ENCODE results near the gene NPVF. TPM values are rescaled to one million over a fixed set of nuclear protein-coding genes. Genes with fewer than 3 reads are reported as not detected.

Gene NPVF
- total RNA-seq, 5 donors from 2014 or later (not counting 1 experiment from before 2014, with no cell fraction given): not detected

- POLR2A ChIA-PET: interaction anchor here in 1 of 2 donors (0.5 kb wide), 2 partner anchors 471 to 1984 kb away, joined by 3 to 4 read pairs; no protein-coding TSS in a partner anchor
Observed at GRCh38 chr7:25249772-25250171, 21.5 kb upstream of the NPVF start.

GRCh38 chr7:25246306-25246705, 18.0 kb upstream of the NPVF start:
- H3K27me3 ChIP-seq (replicated peaks in 1 of 2; ENCODE audit: control insufficient read depth in 2 of 2, extremely low read depth in 1 of 2, insufficient read depth in 2 of 2, low read length in 1 of 2): no peaks in the 10 kb centered on the region
- H3K4me1 ChIP-seq (ENCODE audit: control insufficient read depth in 1 of 2, extremely low read depth in 1 of 2, insufficient read depth in 2 of 2, low read length in 2 of 2): no peaks in the 10 kb centered on the region
- ATAC-seq (replicated peaks in 1 of 4): no peak
- H3K36me3 ChIP-seq (ENCODE audit: control insufficient read depth in 2 of 2, extremely low read depth in 1 of 2, insufficient read depth in 1 of 2, low read length in 1 of 2): no peaks in the 10 kb centered on the region
- no peak overlapping the region for H3K27ac Mint-ChIP-seq
- H3K9me3 ChIP-seq: no peaks in the 10 kb centered on the region
- no peak overlapping the region for H3K27ac ChIP-seq (ENCODE audit: low read length)
- 100% methylated on average over 1 of the region's 1 CpG for WGBS (ENCODE audit: insufficient coverage)
- H3K36me3 Mint-ChIP-seq: no peaks in the 10 kb centered on the region
- H3K9me3 Mint-ChIP-seq: no peaks in the 10 kb centered on the region
- H3K4me3 ChIP-seq (ENCODE audit: control insufficient read depth in 1 of 2, extremely low read depth in 1 of 2, low read length in 1 of 2): no peak overlapping the region
- DNase-seq: no peak
- no peak overlapping the region for H3K4me3 Mint-ChIP-seq
- peaks cover 14 to 17% of the 10 kb centered on the region in 2 donors for H3K27me3 Mint-ChIP-seq
- CTCF ChIA-PET: interaction anchor here in 1 of 2 donors (0.9 to 1.0 kb wide), 2 partner anchors 9 to 29 kb away, joined by 3 read pairs; no protein-coding TSS in a partner anchor
- H3K4me1 Mint-ChIP-seq: no peaks in the 10 kb centered on the region
- POLR2A ChIA-PET: interaction anchor here in 1 of 2 donors (0.5 kb wide), 1 partner anchor 13 kb away, joined by 3 read pairs; no protein-coding TSS in a partner anchor

More at GRCh38 chr7:25249772-25250171, 21.5 kb upstream of the NPVF start:
- no peaks in the 10 kb centered on the region for H3K36me3 Mint-ChIP-seq
- H3K9me3 ChIP-seq: no peaks in the 10 kb centered on the region
- H3K4me3 ChIP-seq (ENCODE audit: control insufficient read depth in 1 of 2, extremely low read depth in 1 of 2, low read length in 1 of 2): no peak overlapping the region
- H3K9me3 Mint-ChIP-seq: no peaks in the 10 kb centered on the region
- CTCF ChIA-PET: interaction anchor here in 1 of 2 donors (0.5 kb wide), 1 partner anchor 9 kb away, joined by 4 read pairs; no protein-coding TSS in a partner anchor
- no peak overlapping the region for H3K27ac Mint-ChIP-seq
- no peaks in the 10 kb centered on the region for H3K4me1 Mint-ChIP-seq
- H3K27me3 Mint-ChIP-seq: peaks cover 3 to 8% of the 10 kb centered on the region in 2 donors
- ATAC-seq (replicated peaks in 1 of 4) (no peak), DNase-seq (no peak)
- H3K27ac ChIP-seq (ENCODE audit: low read length): no peak overlapping the region
- H3K36me3 ChIP-seq (ENCODE audit: control insufficient read depth in 2 of 2, extremely low read depth in 1 of 2, insufficient read depth in 1 of 2, low read length in 1 of 2): no peaks in the 10 kb centered on the region
- H3K27me3 ChIP-seq (replicated peaks in 1 of 2; ENCODE audit: control insufficient read depth in 2 of 2, extremely low read depth in 1 of 2, insufficient read depth in 2 of 2, low read length in 1 of 2): no peaks in the 10 kb centered on the region
- 100% methylated on average over 2 of the region's 3 CpGs for WGBS (ENCODE audit: insufficient coverage)
- H3K4me3 Mint-ChIP-seq: no peak overlapping the region
- H3K4me1 ChIP-seq (ENCODE audit: control insufficient read depth in 1 of 2, extremely low read depth in 1 of 2, insufficient read depth in 2 of 2, low read length in 2 of 2): no peaks in the 10 kb centered on the region

GRCh38 chr7:25244254-25245033, 16.2 kb upstream of the NPVF start:
- Mint-ChIP-seq H3K27ac (no peak overlapping the region), H3K4me3 (no peak overlapping the region), H3K9me3 (no peaks in the 10 kb centered on the region), H3K4me1 (no peaks in the 10 kb centered on the region), H3K27me3 (peaks cover 14 to 17% of the 10 kb centered on the region in 2 donors), H3K36me3 (no peaks in the 10 kb centered on the region)
- Histone ChIP-seq H3K27ac (ENCODE audit: low read length) (no peak overlapping the region), H3K27me3 (replicated peaks in 1 of 2; ENCODE audit: control insufficient read depth in 2 of 2, extremely low read depth in 1 of 2, insufficient read depth in 2 of 2, low read length in 1 of 2) (no peaks in the 10 kb centered on the region), H3K4me1 (ENCODE audit: control insufficient read depth in 1 of 2, extremely low read depth in 1 of 2, insufficient read depth in 2 of 2, low read length in 2 of 2) (no peaks in the 10 kb centered on the region), H3K4me3 (ENCODE audit: control insufficient read depth in 1 of 2, extremely low read depth in 1 of 2, low read length in 1 of 2) (no peak overlapping the region), H3K9me3 (no peaks in the 10 kb centered on the region), H3K36me3 (ENCODE audit: control insufficient read depth in 2 of 2, extremely low read depth in 1 of 2, insufficient read depth in 1 of 2, low read length in 1 of 2) (no peaks in the 10 kb centered on the region)
- WGBS (ENCODE audit: insufficient coverage): 81% methylated on average over 2 of the region's 3 CpGs
- DNase-seq (no peak), ATAC-seq (replicated peaks in 1 of 4) (no peak)
- ChIA-PET POLR2A (no interaction called here), CTCF (interaction anchor here (0.6 to 1.2 kb wide), 2 partner anchors 27 to 341 kb away, joined by 3 to 4 read pairs; no protein-coding TSS in a partner anchor)

DNA sequence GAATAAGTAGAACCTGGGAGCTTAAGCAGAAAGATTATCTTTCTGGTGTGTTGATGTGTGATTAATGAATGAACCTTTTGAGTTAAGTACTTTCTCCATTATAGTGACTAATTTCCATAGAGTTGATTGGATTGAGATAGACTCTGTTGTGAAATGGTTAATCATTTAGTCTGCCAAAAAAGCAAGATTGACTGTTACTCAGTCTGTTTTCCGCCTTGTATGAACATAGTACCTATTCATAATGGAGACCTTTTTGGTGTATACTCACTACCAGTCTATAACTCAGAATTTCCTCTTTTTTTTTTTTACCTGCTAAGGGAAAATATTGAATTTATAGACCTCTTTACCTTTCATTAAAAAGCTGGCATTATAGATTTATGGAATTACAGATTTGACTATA, 14.4 kb upstream of the NPVF start:
- Mint-ChIP-seq H3K9me3 (no peaks in the 10 kb centered on the region), H3K4me1 (no peaks in the 10 kb centered on the region), H3K4me3 (no peak overlapping the region), H3K36me3 (no peaks in the 10 kb centered on the region), H3K27ac (no peak overlapping the region), H3K27me3 (peaks cover 13 to 17% of the 10 kb centered on the region in 2 donors)
- no CpG with 5 or more reads among the region's 1 CpG for WGBS (ENCODE audit: insufficient coverage)
- Histone ChIP-seq H3K4me3 (ENCODE audit: control insufficient read depth in 1 of 2, extremely low read depth in 1 of 2, low read length in 1 of 2) (no peak overlapping the region), H3K4me1 (ENCODE audit: control insufficient read depth in 1 of 2, extremely low read depth in 1 of 2, insufficient read depth in 2 of 2, low read length in 2 of 2) (no peaks in the 10 kb centered on the region), H3K36me3 (ENCODE audit: control insufficient read depth in 2 of 2, extremely low read depth in 1 of 2, insufficient read depth in 1 of 2, low read length in 1 of 2) (no peaks in the 10 kb centered on the region), H3K27me3 (replicated peaks in 1 of 2; ENCODE audit: control insufficient read depth in 2 of 2, extremely low read depth in 1 of 2, insufficient read depth in 2 of 2, low read length in 1 of 2) (no peaks in the 10 kb centered on the region), H3K9me3 (no peaks in the 10 kb centered on the region), H3K27ac (ENCODE audit: low read length) (no peak overlapping the region)
- DNase-seq: no peak
- POLR2A ChIA-PET: no interaction called here
- no peak for ATAC-seq (replicated peaks in 1 of 4)
- CTCF ChIA-PET: no interaction called here

GRCh38 chr7:25240896-25241295, 12.6 kb upstream of the NPVF start:
- Histone ChIP-seq H3K36me3 (ENCODE audit: control insufficient read depth in 2 of 2, extremely low read depth in 1 of 2, insufficient read depth in 1 of 2, low read length in 1 of 2) (no peaks in the 10 kb centered on the region), H3K27ac (ENCODE audit: low read length) (no peak overlapping the region), H3K4me3 (ENCODE audit: control insufficient read depth in 1 of 2, extremely low read depth in 1 of 2, low read length in 1 of 2) (no peak overlapping the region), H3K27me3 (replicated peaks in 1 of 2; ENCODE audit: control insufficient read depth in 2 of 2, extremely low read depth in 1 of 2, insufficient read depth in 2 of 2, low read length in 1 of 2) (no peaks in the 10 kb centered on the region), H3K4me1 (ENCODE audit: control insufficient read depth in 1 of 2, extremely low read depth in 1 of 2, insufficient read depth in 2 of 2, low read length in 2 of 2) (no peaks in the 10 kb centered on the region), H3K9me3 (no peaks in the 10 kb centered on the region)
- Mint-ChIP-seq H3K27ac (no peak overlapping the region), H3K27me3 (peaks cover 9 to 26% of the 10 kb centered on the region in 2 donors), H3K4me1 (no peaks in the 10 kb centered on the region), H3K9me3 (no peaks in the 10 kb centered on the region), H3K36me3 (no peaks in the 10 kb centered on the region), H3K4me3 (no peak overlapping the region)
- CTCF ChIA-PET: no interaction called here
- POLR2A ChIA-PET: no interaction called here
- no peak for DNase-seq
- no peak for ATAC-seq (replicated peaks in 1 of 4)

GRCh38 chr7:25240340-25240739, 12.1 kb upstream of the NPVF start:
- WGBS (ENCODE audit: insufficient coverage): 88% methylated on average over 8 of the region's 10 CpGs
- H3K4me3 Mint-ChIP-seq: no peak overlapping the region
- CTCF ChIA-PET: no interaction called here

More at GRCh38 chr7:25240340-25240739, 12.1 kb upstream of the NPVF start:
- no peaks in the 10 kb centered on the region for H3K4me1 ChIP-seq (ENCODE audit: control insufficient read depth in 1 of 2, extremely low read depth in 1 of 2, insufficient read depth in 2 of 2, low read length in 2 of 2)
- H3K4me3 ChIP-seq (ENCODE audit: control insufficient read depth in 1 of 2, extremely low read depth in 1 of 2, low read length in 1 of 2): no peak overlapping the region
- Mint-ChIP-seq H3K36me3 (no peaks in the 10 kb centered on the region), H3K27ac (no peak overlapping the region), H3K9me3 (no peaks in the 10 kb centered on the region), H3K27me3 (peaks cover 9 to 27% of the 10 kb centered on the region in 2 donors), H3K4me1 (no peaks in the 10 kb centered on the region)
- no peak for DNase-seq
- no peak overlapping the region for H3K27ac ChIP-seq (ENCODE audit: low read length)
- no peaks in the 10 kb centered on the region for H3K36me3 ChIP-seq (ENCODE audit: control insufficient read depth in 2 of 2, extremely low read depth in 1 of 2, insufficient read depth in 1 of 2, low read length in 1 of 2)
- POLR2A ChIA-PET: no interaction called here
- ATAC-seq (replicated peaks in 1 of 4): no peak
- H3K27me3 ChIP-seq (replicated peaks in 1 of 2; ENCODE audit: control insufficient read depth in 2 of 2, extremely low read depth in 1 of 2, insufficient read depth in 2 of 2, low read length in 1 of 2): peaks cover 0 to 2% of the 10 kb centered on the region in 2 experiments
- H3K9me3 ChIP-seq: no peaks in the 10 kb centered on the region

Measured in T-cell (primary cell).